Endothelial cell of umbilical vein (primary cell): ENCODE results near the gene RPS18. TPM values are rescaled to one million over a fixed set of nuclear protein-coding genes. Genes with fewer than 3 reads are reported as not detected.

Experiments used
- BruUV-seq: library from RNA; stranded (reverse); fragments of 400-500 nt; replicated peaks from 2 replicates; lab custom pipeline; 2021; lab: Mats Ljungman, UMichigan
- CTCF ChIA-PET: fragments of 300-600, 350-600 bp; sonication (Branson Sonifier 250); formaldehyde crosslinking; loops from one replicate; lab custom pipeline; 2021; ENCODE audit warnings: antibody characterized with exemption, inconsistent platforms; lab: Charles Lee
- POLR2A ChIA-PET: fragments of 300-600, 350-600 bp; sonication (Branson Sonifier 250); formaldehyde crosslinking; loops from one replicate; lab custom pipeline; 2021; ENCODE audit warnings: antibody characterized with exemption, inconsistent platforms; lab: Charles Lee
- DNase-seq: peaks from one replicate; pipeline ENCODE4 v3.0.0-alpha.2; 2011; ENCODE audit warnings: low read depth, low spot score
- FAIRE-seq: peaks from 2 replicates; lab custom pipeline; 2011; peaks lifted over from hg19 to GRCh38; lab: Jason Lieb, UNC
- H2AFZ ChIP-seq: 2 replicates; pipeline ENCODE4 v1.6.0; 2012; ENCODE audit warnings: low read depth, low read length, control low read depth, inconsistent platforms
- H3K27ac ChIP-seq: 2 replicates; pipeline ENCODE4 v1.5.1; 2011; ENCODE audit warnings: low read depth, mild to moderate bottlenecking, control low read depth, low read length, moderate library complexity; ENCODE audit not compliant: insufficient read depth
- H3K27me3 ChIP-seq, 2 experiments: 2 replicates each; pipeline versions ENCODE4 v1.6.0 to v1.6.1; 2011; ENCODE audit warnings: low read length in 2 of 2, mixed read lengths in 1 of 2; ENCODE audit not compliant: control insufficient read depth in 2 of 2, insufficient read depth in 2 of 2
- H3K36me3 ChIP-seq, 2 experiments: 2 replicates in 1 of 2; 3 replicates in 1 of 2; pipeline ENCODE4 v1.5.1; 2011; ENCODE audit warnings: low read length in 2 of 2, mild to moderate bottlenecking in 1 of 2, moderate library complexity in 1 of 2; ENCODE audit not compliant: control insufficient read depth in 2 of 2, insufficient read depth in 2 of 2; ENCODE audit errors: extremely low read depth in 1 of 2
- H3K4me1 ChIP-seq: 3 replicates; pipeline ENCODE4 v1.5.1; 2011; ENCODE audit warnings: mild to moderate bottlenecking, low read length; ENCODE audit not compliant: control insufficient read depth, insufficient read depth; ENCODE audit errors: extremely low read depth
- H3K4me2 ChIP-seq: 2 replicates; pipeline ENCODE4 v1.6.1; 2011; ENCODE audit warnings: low read length, control low read depth, mixed read lengths; ENCODE audit not compliant: insufficient read depth
- H3K4me3 ChIP-seq, 3 experiments: fragments of 200-600 bp in 1 of 3; sonication (generic), shearing (Covaris generic) in 1 of 3; replicated peaks in 1 of 3; 2 replicates each; pipeline ENCODE4 v1.5.1; 2011 to 2016; ENCODE audit warnings: control low read depth in 3 of 3, low read length in 3 of 3, mild to moderate bottlenecking in 2 of 3, inconsistent platforms in 1 of 3, low read depth in 1 of 3, moderate library complexity in 1 of 3; ENCODE audit not compliant: insufficient read depth in 1 of 3
- H3K79me2 ChIP-seq: 2 replicates; pipeline ENCODE4 v1.6.0; 2012; ENCODE audit warnings: low read length, inconsistent platforms; ENCODE audit not compliant: control insufficient read depth, insufficient read depth
- H3K9ac ChIP-seq: replicated peaks from 2 replicates; pipeline ENCODE3; 2011; ENCODE audit warnings: low read length, control low read depth; ENCODE audit not compliant: insufficient read depth; ENCODE audit errors: extremely low read depth
- H3K9me1 ChIP-seq: replicated peaks from 3 replicates; pipeline ENCODE4 v1.6.0; 2011; ENCODE audit warnings: mild to moderate bottlenecking, low read length; ENCODE audit not compliant: control insufficient read depth, insufficient read depth; ENCODE audit errors: extremely low read depth
- H3K9me3 ChIP-seq: replicated peaks from 2 replicates; pipeline ENCODE4 v1.5.1; 2012; ENCODE audit warnings: low read length, inconsistent platforms; ENCODE audit not compliant: control insufficient read depth, insufficient read depth
- H4K20me1 ChIP-seq: replicated peaks from 2 replicates; pipeline ENCODE3; 2011; ENCODE audit warnings: mild to moderate bottlenecking, low read length; ENCODE audit not compliant: control insufficient read depth, insufficient read depth; ENCODE audit errors: extremely low read depth
- CTCF ChIP-seq, 2 donors: IDR thresholded peaks; 1 replicate in 1 of 2; 2 replicates in 1 of 2; pipeline ENCODE4 v1.5.1; 2011; ENCODE audit warnings: low read length in 2 of 2, mild to moderate bottlenecking in 2 of 2, moderate library complexity in 2 of 2, control low read depth in 1 of 2, inconsistent platforms in 1 of 2, low read depth in 1 of 2; ENCODE audit not compliant: insufficient read depth in 1 of 2; ENCODE audit errors: extremely low read depth in 1 of 2
- FOS ChIP-seq: IDR thresholded peaks from 2 replicates; pipeline ENCODE4 v1.6.1; 2011; ENCODE audit warnings: mild to moderate bottlenecking, low read length, moderate library complexity, borderline replicate concordance; ENCODE audit not compliant: insufficient read depth
- GATA2 ChIP-seq: IDR thresholded peaks from 2 replicates; pipeline ENCODE4 v1.7.0; 2011; ENCODE audit warnings: low read depth, mild to moderate bottlenecking, moderate library complexity, mixed read lengths, low read length; ENCODE audit not compliant: insufficient read length, insufficient read depth
- JUN ChIP-seq: IDR thresholded peaks from 2 replicates; pipeline ENCODE4 v1.6.1; 2011; ENCODE audit warnings: borderline replicate concordance, low read depth; ENCODE audit not compliant: insufficient read length, insufficient read depth
- MYC ChIP-seq: IDR thresholded peaks from one replicate; pipeline ENCODE4 v1.6.1; 2011; ENCODE audit warnings: mild to moderate bottlenecking, low read depth, low read length
- POLR2A ChIP-seq: IDR thresholded peaks from 2 replicates; pipeline ENCODE4 v1.6.1; 2012; ENCODE audit warnings: low read depth, mild to moderate bottlenecking, control low read depth, low read length
- POLR2AphosphoS5 ChIP-seq: IDR thresholded peaks from 2 replicates; pipeline ENCODE4 v1.6.1; 2012; ENCODE audit warnings: low read depth, mild to moderate bottlenecking, control low read depth, low read length, moderate library complexity; ENCODE audit not compliant: insufficient read depth
- dilution Hi-C: fragments of 300-500 bp; cut with MboI; formaldehyde crosslinking; loops from one replicate; pipeline ENCODE4 v1.15.0; 2019; ENCODE audit warnings: low sequenced_read_pairs; ENCODE audit not compliant: extremely low pct_ligation_motif_present
- intact Hi-C: fragments of 100-400 bp; cut with micrococcal nuclease; formaldehyde crosslinking; loops from one replicate; pipeline ENCODE4 v1.10.0; 2022
- polyA plus RNA-seq, 4 experiments: library from polyadenylated mRNA; depleted of rRNA in 3 of 4; stranded (reverse) in 3 of 4; unstranded in 1 of 4; fragments of >200 nt; gene quantifications; 2 replicates each; pipeline versions ENCODE4 v1.2.1 to v1.2.3, GENCODE V29; 2011 to 2012; ENCODE audit warnings: missing spikeins in 1 of 4
- total RNA-seq: library from RNA; stranded (reverse); gene quantifications from 2 replicates; pipeline ENCODE4 v1.2.3, GENCODE V29; 2021

Gene RPS18
- total and polyA plus RNA-seq, 2 donors (not counting 3 experiments of a cell fraction or from before 2014, with no cell fraction given) = 2,336 to 5,541 TPM

GRCh38 chr6:33241968-33242367 is 29.9 kb upstream of the RPS18 start:
- no peak overlapping the region for H3K4me3 ChIP-seq
- peaks cover 17 to 22% of the 10 kb centered on the region in 2 experiments for H3K27me3 ChIP-seq
- no peaks in the 10 kb centered on the region for H4K20me1 ChIP-seq
- DNase-seq (no peak), FAIRE-seq (no peak)
- no peaks in the 10 kb centered on the region for H3K79me2 ChIP-seq
- TF ChIP-seq POLR2A = no peak
- no peaks in the 10 kb centered on the region for H3K36me3 ChIP-seq
- BruUV-seq = no TSS peak
- POLR2A ChIA-PET = no interaction called here
- dilution Hi-C loops = no loop called here
- H3K9me3 ChIP-seq = no peaks in the 10 kb centered on the region
- H3K9ac ChIP-seq = no peak overlapping the region
- H3K27ac ChIP-seq = no peak overlapping the region
- no peaks in the 10 kb centered on the region for H3K9me1 ChIP-seq
- intact Hi-C loops = loop anchor here (10.0 kb wide), 1 partner anchor 357 kb away; no protein-coding TSS in a partner anchor
- CTCF ChIA-PET = interaction anchor here (1.1 kb wide), 1 partner anchor 82 kb away, joined by 3 read pairs; no protein-coding TSS in a partner anchor
- no peaks in the 10 kb centered on the region for H3K4me1 ChIP-seq
- no peak overlapping the region for H2AFZ ChIP-seq
- no peak overlapping the region for H3K4me2 ChIP-seq

- H3K9me3 ChIP-seq = no peaks in the 10 kb centered on the region
- peaks cover 17 to 20% of the 10 kb centered on the region in 2 experiments for H3K27me3 ChIP-seq
- intact Hi-C loops (loop anchor here (10.0 kb wide), 1 partner anchor 359 kb away; no protein-coding TSS in a partner anchor), dilution Hi-C loops (no loop called here)
- BruUV-seq = no TSS peak
- H3K4me3 ChIP-seq = no peak overlapping the region
- no peak for FAIRE-seq
- no peaks in the 10 kb centered on the region for H3K36me3 ChIP-seq
- no peaks in the 10 kb centered on the region for H4K20me1 ChIP-seq
- no peak overlapping the region for H2AFZ ChIP-seq
- CTCF ChIA-PET = interaction anchor here (1.4 to 1.6 kb wide), 2 partner anchors 118 to 259 kb away, joined by 3 to 4 read pairs; no protein-coding TSS in a partner anchor
- H3K4me2 ChIP-seq = no peak overlapping the region
- no peak overlapping the region for H3K27ac ChIP-seq
- DNase-seq = no peak
- peaks cover 5% of the 10 kb centered on the region for H3K4me1 ChIP-seq
- H3K79me2 ChIP-seq = no peaks in the 10 kb centered on the region
- H3K9me1 ChIP-seq = no peaks in the 10 kb centered on the region
- H3K9ac ChIP-seq = no peak overlapping the region
- no peak for TF ChIP-seq CTCF (IDR thresholded peaks at IDR 0.05; ENCODE audit: extremely low read depth in 1 of 2, insufficient read depth in 1 of 2, low read depth in 1 of 2, low read length in 2 of 2)
- no peak for TF ChIP-seq MYC
- no peak for TF ChIP-seq GATA2
- TF ChIP-seq FOS = no peak
- TF ChIP-seq JUN = no peak
- no peak for TF ChIP-seq POLR2AphosphoS5
- no peak for TF ChIP-seq POLR2A
- POLR2A ChIA-PET = interaction anchor here (0.7 kb wide), 1 partner anchor 127 kb away, joined by 3 read pairs; no protein-coding TSS in a partner anchor
Measured at GRCh38 chr6:33243476-33243875, 28.4 kb upstream of the RPS18 start.
